HG02840 (cell line): ENCODE data around the gene USP4.
"Not testable (repeated sequence)": the region's sequence is repeated elsewhere in the genome, so short reads cannot be mapped to it uniquely, and the experiment has no call there.

Experiments
- ATAC-seq: cut with Tn5 transposase; IDR thresholded peaks from one replicate; pipeline ENCODE4 v1.9.1; 2021; ENCODE audit warnings: mild to moderate bottlenecking, moderate library complexity, moderate number of reproducible peaks; ENCODE audit not compliant: unreplicated experiment, low FRiP score

Gene USP4

GRCh38 chr3:49351521-49352011, 11.7 kb upstream of the USP4 start:
- ATAC-seq, result no peak

DNA sequence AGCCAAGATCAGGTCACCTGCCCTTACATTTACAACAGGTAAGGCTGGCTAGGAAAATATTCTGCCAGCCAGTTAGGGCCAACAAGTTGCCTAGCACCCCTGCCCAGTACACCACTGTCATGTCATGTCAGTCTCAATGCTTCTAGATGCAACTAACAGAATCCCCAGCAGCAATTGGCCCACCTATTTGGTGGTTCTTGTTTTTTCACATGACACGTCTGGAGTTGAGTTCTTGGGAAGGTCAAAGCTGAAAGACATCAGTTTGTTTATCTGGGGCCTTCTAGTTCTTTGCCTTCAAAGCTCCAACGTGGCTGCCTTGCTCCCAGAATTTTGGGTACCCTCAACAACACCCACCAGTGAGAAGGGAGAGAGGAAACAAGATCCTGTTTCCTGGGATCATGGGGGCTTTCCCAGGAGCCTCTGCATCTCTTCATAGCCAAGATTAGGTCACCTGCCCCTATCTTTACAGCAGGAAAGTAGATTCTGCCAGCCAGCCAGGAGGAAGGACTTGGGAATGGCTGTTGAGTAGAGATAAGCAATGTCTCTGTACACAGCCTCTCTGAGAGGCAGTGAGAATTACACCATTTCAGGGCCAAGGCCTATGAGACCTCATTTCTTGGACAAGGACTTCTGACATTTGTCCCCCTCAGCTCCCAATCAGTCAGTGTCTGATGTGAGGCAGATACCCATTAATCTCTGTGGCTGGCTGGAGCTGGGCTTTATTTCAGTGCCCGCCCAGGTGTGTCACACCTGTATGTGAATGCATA, 9.7 kb upstream of the USP4 start:
- ATAC-seq, result no peak

DNA sequence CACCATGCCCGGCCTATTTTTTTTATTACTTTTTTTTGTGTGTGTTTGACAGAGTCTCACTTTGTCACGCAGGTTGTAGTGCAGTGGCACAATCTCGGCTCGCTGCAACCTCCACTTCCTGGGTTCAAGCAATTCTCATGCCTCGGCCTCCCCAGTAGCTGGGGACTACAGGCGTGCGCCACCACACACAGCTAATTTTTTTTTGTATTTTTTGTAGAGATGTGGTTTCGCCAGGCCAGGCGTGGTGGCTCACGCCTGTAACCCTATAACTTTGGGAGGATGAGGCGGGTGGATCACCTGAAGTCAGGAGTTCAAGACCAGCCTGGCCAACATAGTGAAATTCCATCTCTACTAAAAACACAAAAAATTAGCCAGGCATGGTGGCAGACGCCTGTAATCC, 8.5 kb upstream of the USP4 start:
- ATAC-seq, result not testable (repeated sequence)

DNA sequence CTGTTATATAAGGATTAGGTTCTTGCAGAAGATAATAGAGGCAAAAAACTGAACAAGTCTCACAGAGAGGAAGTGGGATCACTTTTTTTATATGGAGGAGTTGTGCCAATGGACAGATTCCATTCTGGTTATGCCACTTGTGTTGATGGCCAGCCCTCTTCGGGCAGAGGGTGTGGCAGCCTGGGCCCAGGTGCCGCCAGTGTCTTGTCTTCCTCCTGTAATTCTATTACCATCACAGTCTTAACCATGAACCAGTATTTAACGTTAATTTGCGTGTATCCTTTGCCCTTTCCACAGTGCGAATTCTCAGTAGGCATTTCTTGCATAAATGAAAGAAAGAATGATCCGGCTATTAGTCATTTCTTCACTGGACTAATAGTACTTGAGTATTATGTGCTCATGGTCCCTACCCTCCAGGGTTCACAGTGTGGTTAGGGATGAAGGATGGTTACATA, 7.0 kb upstream of the USP4 start:
- no peak for ATAC-seq

DNA sequence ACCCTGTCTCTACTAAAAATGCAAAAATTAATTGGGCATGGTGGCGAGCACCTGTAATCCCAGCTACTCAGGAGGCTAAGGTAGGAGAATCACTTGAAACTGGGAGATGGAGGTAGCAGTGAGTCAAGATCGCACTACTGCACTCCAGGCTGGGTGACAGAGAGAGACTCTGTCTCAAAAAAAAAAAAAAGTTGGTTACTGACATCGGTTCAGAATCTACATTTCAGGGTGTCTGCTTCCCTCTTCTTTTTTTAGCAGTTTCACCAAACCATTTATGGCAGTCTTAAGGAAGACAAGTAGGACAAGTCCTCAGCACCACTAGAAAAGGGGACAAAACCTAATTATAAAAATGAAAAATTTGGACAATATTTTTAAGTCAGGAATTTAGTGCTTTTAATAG, 3.3 kb upstream of the USP4 start:
- ATAC-seq, result no peak

- no peak for ATAC-seq
These were observed 2.1 kb upstream of the USP4 start for GRCh38 chr3:49341996-49342395.

GRCh38 chr3:49339581-49339940, 292 bp downstream of the USP4 start:
- peak; percentile 20 for ATAC-seq

- ATAC-seq, result no peak
These were observed 5.8 kb downstream of the USP4 start for GRCh38 chr3:49333916-49334633.

DNA sequence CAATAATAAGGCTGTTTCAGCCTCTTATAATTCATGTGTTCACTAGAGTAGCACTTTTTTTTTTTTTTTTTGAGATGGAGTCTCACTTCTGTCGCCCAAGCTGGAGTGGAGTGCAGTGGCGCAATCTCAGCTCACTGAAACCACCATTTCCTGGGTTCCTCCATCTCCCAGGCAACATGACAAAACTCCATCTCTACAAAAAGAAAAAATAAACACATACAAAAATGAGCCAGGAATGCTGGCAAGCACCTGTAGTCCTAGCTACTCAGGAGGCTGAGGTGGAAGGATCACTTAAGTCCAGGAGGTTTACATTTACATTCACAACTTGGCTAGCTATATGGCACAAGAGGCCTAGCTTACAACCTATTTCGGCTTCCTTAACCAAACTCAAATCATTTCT, 6.8 kb downstream of the USP4 start:
- no peak for ATAC-seq

GRCh38 chr3:49329186-49329585, 10.7 kb downstream of the USP4 start:
- ATAC-seq, result no peak

GRCh38 chr3:49328350-49328749, 11.5 kb downstream of the USP4 start:
- not testable (repeated sequence) for ATAC-seq

DNA sequence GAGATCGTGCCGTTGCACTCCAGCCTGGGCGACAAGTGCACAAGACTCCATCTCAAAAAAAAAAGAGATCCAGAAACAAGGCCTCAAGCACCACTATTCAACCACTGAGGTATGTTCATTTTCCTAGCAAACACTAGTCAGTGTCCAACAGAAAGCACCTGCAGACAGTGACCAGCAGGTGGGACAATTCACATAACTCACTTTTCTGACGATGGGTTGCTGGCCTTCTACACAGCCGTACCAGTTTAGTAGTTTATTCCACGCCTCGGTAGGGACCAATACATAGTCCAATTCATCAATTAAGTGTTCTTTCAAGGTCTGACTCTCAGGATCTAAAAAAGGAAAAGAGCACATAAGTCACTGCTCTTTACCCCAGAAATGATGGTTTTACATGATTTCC, 12.4 kb downstream of the USP4 start:
- ATAC-seq, result no peak

- ATAC-seq, result no peak
These were observed 15.1 kb downstream of the USP4 start for GRCh38 chr3:49324768-49325167.

DNA sequence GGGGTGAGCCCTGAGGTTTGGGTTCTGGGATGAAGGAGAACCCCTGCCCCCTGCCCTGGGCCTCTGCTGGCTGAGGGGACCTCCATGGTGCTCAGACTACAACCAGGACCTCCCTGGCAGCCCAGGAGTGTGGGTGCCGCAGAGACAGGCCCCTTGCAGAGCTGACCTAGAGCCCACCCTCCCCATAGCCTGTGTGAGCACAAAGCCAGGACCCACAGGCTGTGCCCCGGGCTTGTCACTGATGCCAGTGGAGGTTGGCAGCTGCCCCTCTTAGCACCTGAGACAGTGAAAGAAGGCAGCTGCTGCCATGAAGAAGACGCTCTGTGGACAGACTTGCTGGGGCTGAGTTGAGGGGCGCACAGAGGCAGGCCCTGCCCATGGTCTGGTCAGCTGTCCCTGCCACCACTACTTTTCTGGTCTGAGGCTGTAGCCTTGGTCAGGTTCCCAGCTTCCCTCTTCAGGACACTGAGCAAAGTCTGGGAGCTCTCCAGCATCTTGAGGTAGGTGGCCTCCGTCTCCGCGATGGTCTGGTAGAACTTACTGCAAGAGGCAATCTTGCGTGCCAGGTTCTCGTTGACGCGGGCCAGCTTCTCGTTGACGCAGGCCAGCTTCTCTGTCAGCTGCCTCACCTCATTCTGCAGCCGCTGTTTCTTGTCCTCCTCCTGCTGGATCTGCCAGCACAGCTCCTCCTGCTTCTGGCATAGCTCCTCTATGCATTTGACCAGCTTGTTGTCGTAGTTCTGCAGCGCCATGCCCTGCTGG, 23.0 kb downstream of the USP4 start:
- no peak for ATAC-seq

DNA sequence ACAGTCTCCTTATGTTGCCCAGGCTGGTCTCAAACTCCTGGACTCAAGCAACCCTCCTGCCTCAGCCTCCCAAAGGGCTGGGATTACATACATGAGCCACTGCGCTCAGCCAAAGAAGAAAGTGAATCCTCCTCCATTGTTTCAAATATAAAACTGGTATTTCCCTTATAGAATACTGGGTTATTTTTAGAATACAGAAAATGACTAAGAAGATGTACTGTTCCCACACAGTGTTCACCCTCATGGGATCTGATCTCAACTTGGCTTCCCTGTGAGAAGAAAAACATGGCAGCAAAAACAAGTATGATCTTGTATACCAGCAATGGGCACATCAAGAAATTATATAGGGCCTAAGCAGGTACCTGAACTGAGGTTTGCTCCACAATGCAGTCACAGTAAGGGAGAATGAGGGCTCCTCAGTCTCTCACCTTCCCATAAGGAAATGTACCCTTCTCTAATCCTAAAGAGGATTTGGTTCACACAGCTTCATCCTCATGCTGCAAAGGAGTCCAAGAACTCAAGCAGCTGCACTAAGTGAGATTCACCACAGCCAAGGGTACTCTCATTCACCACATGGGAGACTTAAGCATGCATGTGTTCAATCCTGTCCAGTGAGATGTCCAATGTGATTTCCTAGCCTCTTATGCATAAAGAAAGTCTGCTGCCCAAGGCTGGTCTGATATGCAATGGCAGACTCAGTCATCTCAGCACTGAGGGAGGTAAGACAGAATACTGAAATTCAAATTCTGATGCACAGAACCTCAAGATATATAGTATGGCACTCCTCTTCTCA, 25.8 kb downstream of the USP4 start:
- ATAC-seq, result no peak

- no peak for ATAC-seq
These were observed 28.6 kb downstream of the USP4 start for GRCh38 chr3:49311283-49311682.

DNA sequence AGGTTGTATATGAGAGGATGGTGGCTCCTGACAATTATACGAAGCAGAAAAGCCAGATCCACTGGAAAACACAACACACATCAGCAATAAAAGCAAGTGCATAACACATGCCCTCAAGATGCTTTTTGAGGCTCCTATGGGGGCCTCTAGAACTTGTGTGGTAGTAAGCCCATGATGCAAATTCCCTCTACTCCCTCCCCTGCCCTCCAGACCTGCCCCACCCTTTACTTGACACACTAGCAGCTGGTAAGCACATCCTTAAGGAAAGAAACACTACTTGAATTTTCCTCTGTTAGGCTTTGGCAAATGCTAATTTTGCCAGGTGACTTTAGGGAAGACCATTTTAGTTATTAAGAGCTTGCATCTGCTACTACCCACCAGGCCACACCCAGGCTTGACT, 29.2 kb downstream of the USP4 start:
- ATAC-seq, result no peak

- ATAC-seq, result no peak
These were observed 34.2 kb downstream of the USP4 start for GRCh38 chr3:49305608-49306007.

- no peak for ATAC-seq
These were observed 37.2 kb downstream of the USP4 start for GRCh38 chr3:49302613-49303012.

- no peak for ATAC-seq
These were observed 39.3 kb downstream of the USP4 start for GRCh38 chr3:49300595-49300994.
